Panc1 (cell line): Measurements from ENCODE around the gene PRL. TPM values are rescaled to one million over a fixed set of nuclear protein-coding genes. Genes with fewer than 3 reads are reported as not detected.

Source experiments
- ATAC-seq: fragments of 200-7000 bp; cut with Tn5 transposase; 2 replicates; pipeline ENCODE4 v1.9.1; 2020; ENCODE audit warnings: mild to moderate bottlenecking, moderate library complexity
- BruUV-seq: library from RNA; stranded (reverse); fragments of 400-500 nt; replicated peaks from 2 replicates; lab custom pipeline; 2021; lab: Mats Ljungman, UMichigan
- CTCF ChIA-PET: fragments of 300-600 bp; sonication (Branson Sonifier 250); formaldehyde crosslinking; loops from one replicate; lab custom pipeline; 2022; ENCODE audit warnings: antibody characterized with exemption; lab: Charles Lee
- POLR2A ChIA-PET: fragments of 300-600 bp; sonication (Branson Sonifier 250); formaldehyde crosslinking; loops from one replicate; lab custom pipeline; 2022; ENCODE audit warnings: antibody characterized with exemption; lab: Charles Lee
- DNase-seq: peaks from one replicate; pipeline ENCODE4 v3.0.0-alpha.2; 2010; ENCODE audit warnings: low read depth, low spot score
- H3K27ac ChIP-seq: 2 replicates; pipeline ENCODE4 v1.5.1; 2011; ENCODE audit warnings: mild to moderate bottlenecking, low read length, inconsistent platforms
- H3K27me3 ChIP-seq: fragments of 200-500 bp; sonication (Bioruptor generic); 2 replicates; pipeline ENCODE4 v1.6.0; 2014; ENCODE audit warnings: low read length, inconsistent platforms; ENCODE audit not compliant: control insufficient read depth, insufficient read depth
- H3K36me3 ChIP-seq: fragments of 200-500 bp; sonication (Bioruptor generic); 2 replicates; pipeline ENCODE4 v1.5.1; 2014; ENCODE audit warnings: inconsistent platforms, mild to moderate bottlenecking, low read length, moderate library complexity; ENCODE audit not compliant: control insufficient read depth, insufficient read depth
- H3K4me1 ChIP-seq: 2 replicates; pipeline ENCODE4 v1.5.1; 2011; ENCODE audit warnings: inconsistent platforms, mild to moderate bottlenecking, low read length, moderate library complexity; ENCODE audit not compliant: control insufficient read depth, insufficient read depth
- H3K4me3 ChIP-seq, 2 experiments: 2 replicates each; pipeline ENCODE4 v1.5.1; 2011 to 2012; ENCODE audit warnings: low read depth in 2 of 2, low read length in 2 of 2, mild to moderate bottlenecking in 2 of 2, inconsistent platforms in 1 of 2, moderate library complexity in 1 of 2
- H3K9me3 ChIP-seq: fragments of 200-500 bp; sonication (Bioruptor generic); 2 replicates; pipeline ENCODE4 v1.5.1; 2014; ENCODE audit warnings: low read depth, mild to moderate bottlenecking, inconsistent platforms, low read length, moderate library complexity; ENCODE audit not compliant: control insufficient read depth, insufficient read depth
- CTCF ChIP-seq: fragments of 450-650 bp; IDR thresholded peaks from 2 replicates; pipeline ENCODE4 v1.5.1; 2017; ENCODE audit warnings: mild to moderate bottlenecking
- POLR2AphosphoS5 ChIP-seq: IDR thresholded peaks from 2 replicates; pipeline ENCODE4 v1.6.1; 2012; ENCODE audit warnings: mild to moderate bottlenecking, low read depth, low read length, moderate library complexity
- SIN3A ChIP-seq: IDR thresholded peaks from 2 replicates; pipeline ENCODE4 v1.6.1; 2012; ENCODE audit warnings: low read depth, mild to moderate bottlenecking, low read length, moderate library complexity, borderline replicate concordance; ENCODE audit not compliant: insufficient read depth
- TCF7L2 ChIP-seq: IDR thresholded peaks from 2 replicates; pipeline ENCODE4 v1.6.1; 2011; ENCODE audit warnings: mild to moderate bottlenecking, low read depth, low read length, inconsistent platforms
- in situ Hi-C: cut with HindIII; loops from 2 replicates; pipeline ENCODE4 v1.10.0; 2016; ENCODE audit warnings: low sequenced_read_pairs, low pct_unique_long_range_greater_than_20kb
- intact Hi-C: fragments of 100-400 bp; cut with micrococcal nuclease; formaldehyde crosslinking; loops from one replicate; pipeline ENCODE4 v1.10.0; 2022; ENCODE audit not compliant: unreplicated experiment
- total RNA-seq: library from RNA; stranded (reverse); gene quantifications from one replicate; pipeline ENCODE4 v1.2.1, GENCODE V29; 2021; ENCODE audit not compliant: unreplicated experiment
- TF ChIP-seq, protein P1 (sequence below), 2 experiments: IDR thresholded peaks; 2 replicates each; pipeline ENCODE4 v1.6.1; 2011 to 2012; ENCODE audit warnings: low read depth in 2 of 2, control low read depth in 1 of 2, low read length in 1 of 2, mild to moderate bottlenecking in 1 of 2, moderate library complexity in 1 of 2; ENCODE audit not compliant: insufficient read depth in 1 of 2

Gene PRL
- total RNA-seq, 1 experiment from 2014 or later: not detected

DNA sequence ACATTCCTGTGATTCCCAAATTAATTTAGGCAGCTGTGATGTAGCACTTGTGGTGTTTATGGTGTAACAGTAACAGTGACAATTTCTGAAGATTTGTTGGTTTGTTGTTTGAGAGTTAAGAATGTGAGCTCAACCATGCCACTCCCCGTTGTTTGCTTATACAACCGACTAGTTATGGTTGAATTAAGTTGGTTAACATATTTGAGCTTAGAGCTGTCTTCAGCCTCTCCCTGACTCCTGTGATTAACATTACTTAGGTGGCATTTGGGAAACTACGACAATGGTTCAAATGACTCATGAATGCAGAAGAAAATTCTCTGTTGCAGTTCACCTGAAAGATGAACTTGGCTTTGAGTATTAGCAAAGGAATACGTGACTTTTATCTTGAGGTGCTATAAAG is 35.9 kb upstream of the PRL start:
- Histone ChIP-seq H3K9me3 (no peaks in the 10 kb centered on the region), H3K36me3 (no peaks in the 10 kb centered on the region), H3K27me3 (no peaks in the 10 kb centered on the region), H3K27ac (no peak overlapping the region), H3K4me1 (no peaks in the 10 kb centered on the region), H3K4me3 (no peak overlapping the region)
- no TSS peak for BruUV-seq
- POLR2A ChIA-PET: no interaction called here
- TF ChIP-seq CTCF (no peak), POLR2AphosphoS5 (no peak), SIN3A (no peak), TCF7L2 (no peak)
- TF ChIP-seq, protein P1, sequence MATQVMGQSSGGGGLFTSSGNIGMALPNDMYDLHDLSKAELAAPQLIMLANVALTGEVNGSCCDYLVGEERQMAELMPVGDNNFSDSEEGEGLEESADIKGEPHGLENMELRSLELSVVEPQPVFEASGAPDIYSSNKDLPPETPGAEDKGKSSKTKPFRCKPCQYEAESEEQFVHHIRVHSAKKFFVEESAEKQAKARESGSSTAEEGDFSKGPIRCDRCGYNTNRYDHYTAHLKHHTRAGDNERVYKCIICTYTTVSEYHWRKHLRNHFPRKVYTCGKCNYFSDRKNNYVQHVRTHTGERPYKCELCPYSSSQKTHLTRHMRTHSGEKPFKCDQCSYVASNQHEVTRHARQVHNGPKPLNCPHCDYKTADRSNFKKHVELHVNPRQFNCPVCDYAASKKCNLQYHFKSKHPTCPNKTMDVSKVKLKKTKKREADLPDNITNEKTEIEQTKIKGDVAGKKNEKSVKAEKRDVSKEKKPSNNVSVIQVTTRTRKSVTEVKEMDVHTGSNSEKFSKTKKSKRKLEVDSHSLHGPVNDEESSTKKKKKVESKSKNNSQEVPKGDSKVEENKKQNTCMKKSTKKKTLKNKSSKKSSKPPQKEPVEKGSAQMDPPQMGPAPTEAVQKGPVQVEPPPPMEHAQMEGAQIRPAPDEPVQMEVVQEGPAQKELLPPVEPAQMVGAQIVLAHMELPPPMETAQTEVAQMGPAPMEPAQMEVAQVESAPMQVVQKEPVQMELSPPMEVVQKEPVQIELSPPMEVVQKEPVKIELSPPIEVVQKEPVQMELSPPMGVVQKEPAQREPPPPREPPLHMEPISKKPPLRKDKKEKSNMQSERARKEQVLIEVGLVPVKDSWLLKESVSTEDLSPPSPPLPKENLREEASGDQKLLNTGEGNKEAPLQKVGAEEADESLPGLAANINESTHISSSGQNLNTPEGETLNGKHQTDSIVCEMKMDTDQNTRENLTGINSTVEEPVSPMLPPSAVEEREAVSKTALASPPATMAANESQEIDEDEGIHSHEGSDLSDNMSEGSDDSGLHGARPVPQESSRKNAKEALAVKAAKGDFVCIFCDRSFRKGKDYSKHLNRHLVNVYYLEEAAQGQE (IDR thresholded peaks at IDR 0.05; ENCODE audit: insufficient read depth in 1 of 2, low read depth in 2 of 2, low read length in 1 of 2): no peak
- CTCF ChIA-PET: no interaction called here
- DNase-seq (no peak), ATAC-seq (no peak)
- intact Hi-C loops (no loop called here), in situ Hi-C loops (no loop called here)

GRCh38 chr6:22332216-22332615 is 35.4 kb upstream of the PRL start:
- ChIA-PET CTCF (no interaction called here), POLR2A (no interaction called here)
- Histone ChIP-seq H3K4me1 (no peaks in the 10 kb centered on the region), H3K4me3 (no peak overlapping the region), H3K9me3 (no peaks in the 10 kb centered on the region), H3K36me3 (no peaks in the 10 kb centered on the region), H3K27me3 (no peaks in the 10 kb centered on the region), H3K27ac (no peak overlapping the region)
- intact Hi-C loops: no loop called here
- no peak for ATAC-seq
- no peak for DNase-seq
- BruUV-seq: no TSS peak
- in situ Hi-C loops: no loop called here
- TF ChIP-seq POLR2AphosphoS5: no peak

GRCh38 chr6:22330941-22331340 is 34.1 kb upstream of the PRL start:
- intact Hi-C loops: no loop called here
- Histone ChIP-seq H3K36me3 (no peaks in the 10 kb centered on the region), H3K9me3 (no peaks in the 10 kb centered on the region), H3K27me3 (no peaks in the 10 kb centered on the region), H3K4me1 (no peaks in the 10 kb centered on the region), H3K27ac (no peak overlapping the region), H3K4me3 (no peak overlapping the region)
- ATAC-seq (no peak), DNase-seq (no peak)
- in situ Hi-C loops: no loop called here
- no TSS peak for BruUV-seq
- POLR2A ChIA-PET: no interaction called here
- TF ChIP-seq TCF7L2: no peak
- TF ChIP-seq, protein P1 (IDR thresholded peaks at IDR 0.05; ENCODE audit: insufficient read depth in 1 of 2, low read depth in 2 of 2, low read length in 1 of 2): no peak
- TF ChIP-seq POLR2AphosphoS5: no peak
- TF ChIP-seq SIN3A: no peak
- no peak for TF ChIP-seq CTCF
- CTCF ChIA-PET: no interaction called here
